ENCODE results near the gene RCC1. TPM values are rescaled to one million over a fixed set of nuclear protein-coding genes. Genes with fewer than 3 reads are reported as not detected.
"Not testable (repeated sequence)": the region's sequence is repeated elsewhere in the genome, so short reads cannot be mapped to it uniquely, and the experiment has no call there.

Gene RCC1
- total RNA-seq, 1 donor from 2014 or later, result 8.0 TPM

- intact Hi-C loops (cut with micrococcal nuclease), result no loop called here
- ATAC-seq, result no peak
- no peak for DNase-seq
Measured at GRCh38 chr1:28510273-28510969, 4.6 kb downstream of the RCC1 start.

- ATAC-seq, result no peak
- DNase-seq, result no peak
- intact Hi-C loops (cut with micrococcal nuclease), result no loop called here
Measured at GRCh38 chr1:28510970-28511440, 5.2 kb downstream of the RCC1 start.

GRCh38 chr1:28512058-28512611, 6.3 kb downstream of the RCC1 start:
- intact Hi-C loops (cut with micrococcal nuclease), result no loop called here
- no peak for ATAC-seq
- DNase-seq, result no peak

DNA sequence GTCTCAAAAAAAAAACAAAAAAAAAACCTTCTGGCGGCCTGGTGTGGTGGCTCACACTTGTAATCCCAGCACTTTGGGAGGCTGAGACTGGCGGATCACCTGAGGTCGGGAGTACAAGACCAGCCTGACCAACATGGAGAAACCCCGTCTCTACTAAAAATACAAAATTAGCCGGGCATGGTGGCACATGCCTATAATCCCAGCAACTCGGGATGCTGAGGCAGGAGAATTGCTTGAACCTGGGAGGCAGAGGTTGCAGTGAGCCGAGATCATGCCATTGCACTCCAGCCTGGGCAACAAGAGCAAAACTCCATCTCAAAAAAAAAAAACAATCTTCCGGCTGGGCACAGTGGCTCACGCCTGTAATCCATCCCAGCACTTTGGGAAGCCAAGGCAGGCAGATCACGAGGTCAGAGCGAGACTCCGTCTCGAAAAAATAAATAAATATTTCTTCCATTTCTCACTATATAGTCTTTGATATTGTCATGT, 8.6 kb downstream of the RCC1 start:
- DNase-seq; ATAC-seq; intact Hi-C loops (cut with micrococcal nuclease): not testable (repeated sequence)

DNA sequence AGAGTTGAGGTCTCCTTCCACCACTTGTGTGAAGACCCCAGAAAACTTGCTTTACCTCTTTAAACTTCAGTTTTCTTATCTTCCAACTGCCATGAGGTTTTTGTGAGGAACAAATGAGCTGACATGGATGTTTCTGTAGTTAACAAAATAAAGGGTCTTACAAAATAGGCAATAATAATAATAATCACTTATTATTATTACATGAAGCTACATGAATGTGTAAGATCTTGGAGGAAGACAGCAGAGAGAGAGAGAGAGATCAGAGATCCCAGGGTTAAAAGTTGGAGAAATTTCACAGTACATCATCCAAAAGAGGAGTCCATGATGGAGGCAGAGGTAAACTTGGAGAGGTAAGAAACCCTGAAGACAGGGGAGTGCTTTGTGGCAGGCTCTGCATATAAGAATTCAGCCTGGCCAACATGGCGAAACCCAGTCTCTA, 10.7 kb downstream of the RCC1 start:
- ATAC-seq (no peak), DNase-seq (no peak)
- intact Hi-C loops (cut with micrococcal nuclease), result no loop called here

- ATAC-seq, result peak; percentile 6
- intact Hi-C loops (cut with micrococcal nuclease), result no loop called here
- no peak for DNase-seq
Measured at GRCh38 chr1:28517649-28517999, 11.8 kb downstream of the RCC1 start.

GRCh38 chr1:28518000-28518744, 12.3 kb downstream of the RCC1 start:
- intact Hi-C loops (cut with micrococcal nuclease), result no loop called here
- DNase-seq (peak; percentile 95), ATAC-seq (peak; percentile 97)

DNA sequence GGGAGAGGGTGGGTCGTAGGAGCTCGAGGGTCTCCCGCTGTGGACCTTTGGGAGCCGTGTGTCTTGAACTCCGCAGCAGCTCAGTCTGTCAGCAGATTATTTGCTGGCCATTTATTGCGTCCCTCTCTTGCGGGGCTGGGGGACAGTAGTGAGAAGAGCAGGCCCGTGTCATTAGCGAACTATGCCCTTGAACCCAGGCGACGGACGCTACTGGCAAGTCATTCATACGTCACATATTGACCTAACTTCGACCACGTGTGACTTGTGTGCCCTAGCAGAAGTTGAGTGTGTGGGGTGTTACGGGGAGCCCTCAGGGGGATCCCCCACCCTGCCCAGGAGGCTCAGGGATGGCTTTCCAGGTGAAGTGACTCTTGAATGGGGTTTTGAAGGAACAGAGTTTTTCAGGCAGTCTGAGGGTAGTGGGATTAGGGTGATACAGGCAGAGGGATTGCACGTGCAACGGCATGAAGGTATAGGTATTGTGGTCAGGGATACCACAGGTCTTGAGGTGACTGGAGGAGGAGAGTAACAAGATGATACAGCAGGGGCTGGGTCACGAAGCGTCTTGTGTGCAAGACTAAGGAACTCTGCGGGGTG, 13.0 kb downstream of the RCC1 start:
- no peak for DNase-seq
- no peak for ATAC-seq
- intact Hi-C loops (cut with micrococcal nuclease), result no loop called here

DNA sequence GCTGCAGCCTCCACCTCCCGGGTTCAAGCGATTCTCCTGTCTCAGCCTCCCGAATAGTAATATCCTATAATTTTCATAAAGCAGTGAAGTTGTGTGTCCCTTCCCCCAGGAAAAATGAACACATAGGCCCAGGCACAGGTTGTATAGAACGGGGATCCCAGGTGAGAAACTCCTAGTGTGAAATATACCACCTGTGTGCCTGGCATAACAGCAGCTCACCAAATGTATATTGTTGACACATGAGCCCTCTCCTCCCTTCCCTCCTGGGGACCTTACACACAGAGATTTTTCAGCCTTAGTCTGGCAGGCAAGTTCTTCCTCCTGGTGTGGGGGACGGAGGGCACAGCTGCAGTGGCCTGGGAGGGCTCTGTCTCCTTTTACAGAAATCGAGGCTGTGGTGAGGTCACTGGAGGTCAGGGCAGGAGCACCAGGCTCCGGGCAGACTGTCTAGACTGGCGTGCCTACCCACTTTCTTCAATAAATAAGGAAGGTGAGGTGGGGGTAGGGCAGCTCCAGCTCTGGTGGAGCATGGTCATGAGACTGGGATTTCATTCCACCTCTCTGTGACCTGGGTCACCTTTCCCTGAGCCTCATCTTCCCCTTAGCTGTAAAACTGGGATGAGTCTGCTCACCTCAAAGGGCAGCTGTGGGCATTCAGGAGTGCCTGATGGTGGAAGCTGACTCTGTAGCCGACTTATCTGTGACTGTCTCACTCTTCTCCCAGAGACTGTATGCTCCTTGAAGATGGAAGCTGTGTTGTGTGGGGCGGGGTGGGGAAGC, 14.3 kb downstream of the RCC1 start:
- no peak for ATAC-seq
- intact Hi-C loops (cut with micrococcal nuclease), result no loop called here
- DNase-seq, result no peak

- intact Hi-C loops (cut with micrococcal nuclease); DNase-seq; ATAC-seq: not testable (repeated sequence)
Measured at GRCh38 chr1:28520796-28521195, 15.0 kb downstream of the RCC1 start.

DNA sequence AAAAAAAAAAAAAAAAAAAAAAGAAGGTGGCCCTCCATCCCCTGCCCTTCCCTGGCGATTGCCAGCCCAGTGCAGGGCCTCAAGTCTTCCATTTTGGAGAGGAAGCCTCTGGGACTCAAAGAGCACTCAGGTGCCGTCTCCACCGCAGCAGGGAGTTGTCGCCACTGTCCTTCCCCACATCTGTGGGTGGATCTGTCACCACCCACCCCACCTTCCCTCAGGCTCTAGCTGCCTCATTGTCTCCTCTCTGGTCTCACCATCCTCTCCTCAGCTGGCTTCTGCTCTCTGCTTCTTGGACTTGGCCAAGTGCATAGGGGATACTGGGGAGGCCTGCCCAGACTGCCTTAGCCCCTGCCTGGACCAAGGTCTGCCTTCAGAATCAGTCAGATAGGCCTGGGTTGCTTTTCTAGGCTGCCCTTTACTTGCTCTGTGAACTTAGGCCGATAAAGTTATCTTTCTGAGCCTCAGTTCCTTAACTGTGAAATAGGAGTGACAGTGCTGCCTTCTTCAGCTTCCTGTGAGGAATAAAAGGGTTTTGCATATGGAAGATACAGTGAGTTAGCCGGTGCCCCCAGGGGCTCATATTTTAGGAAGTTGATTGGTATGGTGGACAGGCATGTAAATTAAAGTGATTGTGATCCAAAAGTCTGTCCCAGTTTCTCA, 15.8 kb downstream of the RCC1 start:
- intact Hi-C loops (cut with micrococcal nuclease), result no loop called here
- DNase-seq (no peak), ATAC-seq (no peak)

DNA sequence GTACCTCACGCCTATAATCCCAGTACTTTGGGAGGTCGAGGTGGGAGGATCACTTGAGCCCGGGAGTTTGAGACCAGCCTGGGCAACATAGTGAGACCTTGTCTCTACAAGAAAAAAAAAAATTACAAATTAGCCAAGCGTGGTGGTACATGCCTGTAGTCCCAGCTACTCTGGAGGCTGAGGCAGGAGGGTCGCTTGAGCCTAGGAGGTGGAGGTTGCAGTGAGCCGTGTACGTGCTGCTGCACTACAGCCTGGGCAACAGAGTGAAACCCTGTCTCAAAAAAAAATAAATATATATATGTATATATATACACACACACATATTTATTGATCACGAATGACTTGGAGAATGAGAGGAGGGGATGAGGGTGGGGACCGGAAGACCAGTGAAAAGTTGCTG, 16.7 kb downstream of the RCC1 start:
- DNase-seq; intact Hi-C loops (cut with micrococcal nuclease); ATAC-seq: not testable (repeated sequence)

- DNase-seq; intact Hi-C loops (cut with micrococcal nuclease); ATAC-seq: not testable (repeated sequence)
Measured at GRCh38 chr1:28525002-28525642, 19.3 kb downstream of the RCC1 start.

GRCh38 chr1:28526886-28527285, 21.0 kb downstream of the RCC1 start:
- no peak for DNase-seq
- no peak for ATAC-seq
- intact Hi-C loops (cut with micrococcal nuclease), result no loop called here

DNA sequence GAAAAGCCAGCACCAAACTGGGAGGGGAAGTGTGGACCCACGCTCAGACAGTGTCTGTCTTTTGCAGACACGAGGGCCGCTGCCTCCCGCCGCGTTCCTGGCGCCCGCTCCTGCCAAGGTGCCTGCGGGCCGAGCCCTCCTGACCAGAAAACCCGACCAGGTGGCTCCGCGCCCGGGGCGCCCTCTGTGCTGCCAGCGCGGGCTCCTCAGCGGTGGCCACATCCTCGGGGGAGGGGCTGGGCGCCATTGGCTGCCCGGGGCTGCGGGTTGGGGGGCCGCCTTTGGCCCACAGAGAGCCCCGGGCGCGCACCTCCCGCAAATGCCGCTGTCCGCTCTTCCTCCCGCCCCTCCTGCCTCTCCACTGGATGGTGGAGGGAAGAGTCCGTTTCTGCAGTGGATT, 24.6 kb downstream of the RCC1 start:
- intact Hi-C loops (cut with micrococcal nuclease), result no loop called here
- no peak for ATAC-seq
- no peak for DNase-seq

- DNase-seq, result no peak
- intact Hi-C loops (cut with micrococcal nuclease), result no loop called here
- ATAC-seq, result no peak
Measured at GRCh38 chr1:28534671-28535070, 28.8 kb downstream of the RCC1 start.

GRCh38 chr1:28535180-28535579, 29.3 kb downstream of the RCC1 start:
- intact Hi-C loops (cut with micrococcal nuclease), result no loop called here
- ATAC-seq (no peak), DNase-seq (no peak)
